HepG2 (cell line): ENCODE measurements around the gene TEX19. TPM values are rescaled to one million over a fixed set of nuclear protein-coding genes. Genes with fewer than 3 reads are reported as not detected.

Experiments
- ESRRA ChIP-seq: sonication (generic); formaldehyde crosslinking; IDR thresholded peaks from 2 replicates; pipeline ENCODE4 v1.5.1; 2020; ENCODE audit warnings: mild to moderate bottlenecking, low read depth, missing genetic modification reagents
- GATAD1 ChIP-seq: IDR thresholded peaks from 2 replicates; pipeline ENCODE4 v1.6.1; 2016; ENCODE audit warnings: missing genetic modification reagents, missing compliant biosample characterization
- HOXA9 ChIP-seq: sonication (generic); formaldehyde crosslinking; IDR thresholded peaks from 2 replicates; pipeline ENCODE4 v1.8.1; 2022; ENCODE audit warnings: missing genetic modification reagents, mild to moderate bottlenecking, moderate library complexity, borderline replicate concordance
- KDM4B ChIP-seq: sonication (generic); formaldehyde crosslinking; IDR thresholded peaks from 2 replicates; pipeline ENCODE4 v1.4.0; 2020; ENCODE audit warnings: missing genetic modification reagents
- MYC ChIP-seq: sonication (generic); formaldehyde crosslinking; IDR thresholded peaks from 2 replicates; pipeline ENCODE4 v1.9.0; 2021; ENCODE audit warnings: missing genetic modification reagents, borderline replicate concordance
- NR2C2 ChIP-seq: sonication (generic); formaldehyde crosslinking; IDR thresholded peaks from 2 replicates; pipeline ENCODE4 v1.4.0; 2020; ENCODE audit warnings: missing genetic modification reagents, mild to moderate bottlenecking, moderate library complexity, borderline replicate concordance
- PCBP2 ChIP-seq: fragments of 200-400 bp; formaldehyde crosslinking; optimal IDR thresholded peaks from 2 replicates; pipeline ENCODE3; 2018; ENCODE audit warnings: low read length, low read depth; ENCODE audit not compliant: poor library complexity, severe bottlenecking
- PRPF4 ChIP-seq: fragments of 200-400 bp; formaldehyde crosslinking; IDR thresholded peaks from 2 replicates; pipeline ENCODE4 v1.6.1; 2016; ENCODE audit warnings: low read length, low read depth; ENCODE audit not compliant: poor library complexity, severe bottlenecking
- PTBP1 ChIP-seq: fragments of 200-400 bp; formaldehyde crosslinking; IDR thresholded peaks from 2 replicates; pipeline ENCODE4 v1.6.1; 2018; ENCODE audit warnings: low read length, low read depth; ENCODE audit not compliant: poor library complexity, severe bottlenecking
- RARA ChIP-seq: IDR thresholded peaks from 2 replicates; pipeline ENCODE4 v1.6.1; 2016; ENCODE audit warnings: missing genetic modification reagents, missing compliant biosample characterization
- REPIN1 ChIP-seq: sonication (generic); formaldehyde crosslinking; IDR thresholded peaks from 2 replicates; pipeline ENCODE4 v1.8.0; 2022; ENCODE audit warnings: missing genetic modification reagents, low read depth, mild to moderate bottlenecking, borderline replicate concordance
- SCMH1 ChIP-seq: sonication (generic); formaldehyde crosslinking; IDR thresholded peaks from 2 replicates; pipeline ENCODE4 v1.9.0; 2021; ENCODE audit warnings: missing genetic modification reagents, mild to moderate bottlenecking, borderline replicate concordance
- ZEB1 ChIP-seq: IDR thresholded peaks from 2 replicates; pipeline ENCODE4 v1.6.1; 2012; ENCODE audit warnings: mild to moderate bottlenecking, low read depth, inconsistent platforms; ENCODE audit not compliant: insufficient replicate concordance
- ZNF225 ChIP-seq: sonication (generic); formaldehyde crosslinking; IDR thresholded peaks from 2 replicates; pipeline ENCODE4 v1.4.0; 2020; ENCODE audit warnings: mild to moderate bottlenecking, missing genetic modification reagents
- ZNF672 ChIP-seq: sonication (generic); formaldehyde crosslinking; IDR thresholded peaks from 2 replicates; pipeline ENCODE4 v1.8.1; 2022; ENCODE audit warnings: missing genetic modification reagents
- polyA plus RNA-seq, 8 experiments: library from polyadenylated mRNA; depleted of rRNA in 3 of 8; stranded (reverse) in 7 of 8; unstranded in 1 of 8; fragments of >200 nt; fragmentation: Illumina TruSeq in 4 of 8; extraction: Trizol in 4 of 8; gene quantifications; 2 replicates each; pipeline versions ENCODE4 v1.2.1 to v1.2.3, GENCODE V29; 2011 to 2016; ENCODE audit warnings: low read depth in 4 of 8, missing spikeins in 1 of 8, mixed read lengths in 1 of 8; ENCODE audit not compliant: insufficient read depth in 1 of 8
- total RNA-seq, 5 experiments: library from RNA; depleted of rRNA; stranded (reverse); fragments of >200 nt; fragmentation: Illumina TruSeq; extraction: Trizol; gene quantifications; 2 replicates each; pipeline ENCODE4 v1.2.3, GENCODE V29; 2016; ENCODE audit warnings: low read depth in 1 of 5
- TF ChIP-seq, protein P1 (sequence below): sonication (generic); formaldehyde crosslinking; IDR thresholded peaks from 2 replicates; pipeline ENCODE4 v1.5.0; 2020; ENCODE audit warnings: missing genetic modification reagents
- TF ChIP-seq, protein P2 (sequence below): sonication (generic); formaldehyde crosslinking; conservative IDR thresholded peaks from 2 replicates; pipeline ENCODE4 v1.4.0; 2020; ENCODE audit warnings: mild to moderate bottlenecking, missing genetic modification reagents, moderate library complexity
- TF ChIP-seq, protein P3 (sequence below): IDR thresholded peaks from 2 replicates; pipeline ENCODE4 v1.6.1; 2012; ENCODE audit warnings: inconsistent platforms
- TF ChIP-seq, protein P4 (sequence below): sonication (generic); formaldehyde crosslinking; IDR thresholded peaks from 2 replicates; pipeline ENCODE4 v1.5.1; 2020; ENCODE audit warnings: mild to moderate bottlenecking, missing genetic modification reagents, borderline replicate concordance
- TF ChIP-seq, protein P5 (sequence below), 2 experiments: sonication (generic) in 1 of 2; formaldehyde crosslinking in 1 of 2; IDR thresholded peaks; 2 replicates each; pipeline versions ENCODE4 v1.4.0 to v1.6.1; 2018 to 2020; ENCODE audit warnings: missing genetic modification reagents in 2 of 2, borderline replicate concordance in 1 of 2, low read depth in 1 of 2, mild to moderate bottlenecking in 1 of 2, missing biosample characterization in 1 of 2

Gene TEX19
- total and polyA plus RNA-seq, 2 of the 13 experiments (the other 11 are each of a cell fraction or from before 2014, with no cell fraction given), result 1.3 to 6.0 TPM

DNA sequence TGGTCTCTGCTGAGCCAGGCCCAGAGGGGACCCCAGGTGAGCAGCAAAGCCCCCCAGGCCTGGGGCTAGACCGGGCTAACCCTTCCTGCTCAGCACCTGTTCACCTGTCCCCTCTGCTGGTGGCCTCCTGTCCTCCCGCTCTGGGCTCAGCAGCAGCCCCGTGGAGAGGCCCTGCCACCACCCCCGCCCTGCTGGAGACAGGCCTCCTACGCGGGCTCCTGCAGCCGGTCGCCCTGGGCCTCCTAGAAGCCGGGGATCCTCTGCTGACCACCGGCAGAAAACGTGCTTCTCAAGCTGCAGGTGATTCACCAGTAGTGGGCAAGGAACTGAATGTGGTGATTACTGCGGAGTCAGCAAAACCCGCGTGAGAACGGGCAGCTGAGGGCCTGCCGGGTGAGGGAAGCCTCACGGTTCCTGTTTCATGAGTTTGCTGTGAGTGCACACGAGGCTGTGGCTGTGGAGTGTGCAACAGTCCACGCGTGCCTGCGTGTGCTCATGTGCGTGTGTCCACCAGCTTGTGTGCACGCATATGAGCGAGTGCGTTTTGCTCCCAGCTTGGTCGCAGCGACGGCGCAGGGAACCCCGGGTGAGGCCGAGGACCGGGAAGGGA lies 26.3 kb upstream of the TEX19 start (continued):
- TF ChIP-seq MYC (0 out of 2 replicates have a peak, but pooled peaks have one; percentile 48), NR2C2 (no peak), REPIN1 (CRISPR knock-in tag) (no peak), ZEB1 (peak; percentile 35), HOXA9 (CRISPR knock-in tag) (0 out of 2 replicates have a peak, but pooled peaks have one; percentile 32), RARA (CRISPR knock-in tag) (no peak), ESRRA (CRISPR knock-in tag) (no peak), PRPF4 (no peak), KDM4B (no peak), PCBP2 (no peak), ZNF225 (CRISPR knock-in tag) (peak; percentile 6; the same call in 1 of the 2 replicates), SCMH1 (CRISPR knock-in tag) (no peak), PTBP1 (no peak), ZNF672 (CRISPR knock-in tag) (0 out of 2 replicates have a peak, but pooled peaks have one; percentile 26), GATAD1 (CRISPR knock-in tag) (no peak)
- TF ChIP-seq, protein P1, sequence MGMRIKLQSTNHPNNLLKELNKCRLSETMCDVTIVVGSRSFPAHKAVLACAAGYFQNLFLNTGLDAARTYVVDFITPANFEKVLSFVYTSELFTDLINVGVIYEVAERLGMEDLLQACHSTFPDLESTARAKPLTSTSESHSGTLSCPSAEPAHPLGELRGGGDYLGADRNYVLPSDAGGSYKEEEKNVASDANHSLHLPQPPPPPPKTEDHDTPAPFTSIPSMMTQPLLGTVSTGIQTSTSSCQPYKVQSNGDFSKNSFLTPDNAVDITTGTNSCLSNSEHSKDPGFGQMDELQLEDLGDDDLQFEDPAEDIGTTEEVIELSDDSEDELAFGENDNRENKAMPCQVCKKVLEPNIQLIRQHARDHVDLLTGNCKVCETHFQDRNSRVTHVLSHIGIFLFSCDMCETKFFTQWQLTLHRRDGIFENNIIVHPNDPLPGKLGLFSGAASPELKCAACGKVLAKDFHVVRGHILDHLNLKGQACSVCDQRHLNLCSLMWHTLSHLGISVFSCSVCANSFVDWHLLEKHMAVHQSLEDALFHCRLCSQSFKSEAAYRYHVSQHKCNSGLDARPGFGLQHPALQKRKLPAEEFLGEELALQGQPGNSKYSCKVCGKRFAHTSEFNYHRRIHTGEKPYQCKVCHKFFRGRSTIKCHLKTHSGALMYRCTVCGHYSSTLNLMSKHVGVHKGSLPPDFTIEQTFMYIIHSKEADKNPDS (CRISPR knock-in tag), result no peak
- TF ChIP-seq, protein P2, sequence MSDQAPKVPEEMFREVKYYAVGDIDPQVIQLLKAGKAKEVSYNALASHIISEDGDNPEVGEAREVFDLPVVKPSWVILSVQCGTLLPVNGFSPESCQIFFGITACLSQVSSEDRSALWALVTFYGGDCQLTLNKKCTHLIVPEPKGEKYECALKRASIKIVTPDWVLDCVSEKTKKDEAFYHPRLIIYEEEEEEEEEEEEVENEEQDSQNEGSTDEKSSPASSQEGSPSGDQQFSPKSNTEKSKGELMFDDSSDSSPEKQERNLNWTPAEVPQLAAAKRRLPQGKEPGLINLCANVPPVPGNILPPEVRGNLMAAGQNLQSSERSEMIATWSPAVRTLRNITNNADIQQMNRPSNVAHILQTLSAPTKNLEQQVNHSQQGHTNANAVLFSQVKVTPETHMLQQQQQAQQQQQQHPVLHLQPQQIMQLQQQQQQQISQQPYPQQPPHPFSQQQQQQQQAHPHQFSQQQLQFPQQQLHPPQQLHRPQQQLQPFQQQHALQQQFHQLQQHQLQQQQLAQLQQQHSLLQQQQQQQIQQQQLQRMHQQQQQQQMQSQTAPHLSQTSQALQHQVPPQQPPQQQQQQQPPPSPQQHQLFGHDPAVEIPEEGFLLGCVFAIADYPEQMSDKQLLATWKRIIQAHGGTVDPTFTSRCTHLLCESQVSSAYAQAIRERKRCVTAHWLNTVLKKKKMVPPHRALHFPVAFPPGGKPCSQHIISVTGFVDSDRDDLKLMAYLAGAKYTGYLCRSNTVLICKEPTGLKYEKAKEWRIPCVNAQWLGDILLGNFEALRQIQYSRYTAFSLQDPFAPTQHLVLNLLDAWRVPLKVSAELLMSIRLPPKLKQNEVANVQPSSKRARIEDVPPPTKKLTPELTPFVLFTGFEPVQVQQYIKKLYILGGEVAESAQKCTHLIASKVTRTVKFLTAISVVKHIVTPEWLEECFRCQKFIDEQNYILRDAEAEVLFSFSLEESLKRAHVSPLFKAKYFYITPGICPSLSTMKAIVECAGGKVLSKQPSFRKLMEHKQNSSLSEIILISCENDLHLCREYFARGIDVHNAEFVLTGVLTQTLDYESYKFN (CRISPR knock-in tag), result no peak
- TF ChIP-seq, protein P3, sequence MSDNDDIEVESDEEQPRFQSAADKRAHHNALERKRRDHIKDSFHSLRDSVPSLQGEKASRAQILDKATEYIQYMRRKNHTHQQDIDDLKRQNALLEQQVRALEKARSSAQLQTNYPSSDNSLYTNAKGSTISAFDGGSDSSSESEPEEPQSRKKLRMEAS, result no peak
- TF ChIP-seq, protein P4, sequence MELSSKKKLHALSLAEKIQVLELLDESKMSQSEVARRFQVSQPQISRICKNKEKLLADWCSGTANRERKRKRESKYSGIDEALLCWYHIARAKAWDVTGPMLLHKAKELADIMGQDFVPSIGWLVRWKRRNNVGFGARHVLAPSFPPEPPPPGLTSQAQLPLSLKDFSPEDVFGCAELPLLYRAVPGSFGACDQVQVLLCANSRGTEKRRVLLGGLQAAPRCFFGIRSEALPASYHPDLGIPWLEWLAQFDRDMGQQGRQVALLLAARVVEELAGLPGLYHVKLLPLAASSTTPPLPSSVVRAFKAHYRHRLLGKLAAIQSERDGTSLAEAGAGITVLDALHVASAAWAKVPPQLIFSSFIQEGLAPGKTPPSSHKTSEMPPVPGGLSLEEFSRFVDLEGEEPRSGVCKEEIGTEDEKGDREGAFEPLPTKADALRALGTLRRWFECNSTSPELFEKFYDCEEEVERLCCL (CRISPR knock-in tag), result no peak
- TF ChIP-seq, protein P5, sequence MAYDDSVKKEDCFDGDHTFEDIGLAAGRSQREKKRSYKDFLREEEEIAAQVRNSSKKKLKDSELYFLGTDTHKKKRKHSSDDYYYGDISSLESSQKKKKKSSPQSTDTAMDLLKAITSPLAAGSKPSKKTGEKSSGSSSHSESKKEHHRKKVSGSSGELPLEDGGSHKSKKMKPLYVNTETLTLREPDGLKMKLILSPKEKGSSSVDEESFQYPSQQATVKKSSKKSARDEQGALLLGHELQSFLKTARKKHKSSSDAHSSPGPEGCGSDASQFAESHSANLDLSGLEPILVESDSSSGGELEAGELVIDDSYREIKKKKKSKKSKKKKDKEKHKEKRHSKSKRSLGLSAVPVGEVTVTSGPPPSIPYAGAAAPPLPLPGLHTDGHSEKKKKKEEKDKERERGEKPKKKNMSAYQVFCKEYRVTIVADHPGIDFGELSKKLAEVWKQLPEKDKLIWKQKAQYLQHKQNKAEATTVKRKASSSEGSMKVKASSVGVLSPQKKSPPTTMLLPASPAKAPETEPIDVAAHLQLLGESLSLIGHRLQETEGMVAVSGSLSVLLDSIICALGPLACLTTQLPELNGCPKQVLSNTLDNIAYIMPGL (CRISPR knock-in tag; IDR thresholded peaks at IDR 0.05; ENCODE audit: borderline replicate concordance in 1 of 2, low read depth in 1 of 2), result 0 out of 4 replicates have a peak, but pooled peaks of 1 of the 2 experiments have one; percentile 18
